ENCODE results near the gene TGIF1. TPM values are rescaled to one million over a fixed set of nuclear protein-coding genes. Genes with fewer than 3 reads are reported as not detected.

Gene TGIF1
- total RNA-seq, 1 experiment from 2014 or later, result 114 TPM

Other genes starting within 250 kb of the TGIF1 start
- under 0.01 and 0.06 TPM in 2 replicates for gene MYOM1, start 230.2 kb upstream of the TGIF1 start, total RNA-seq (2014; rRNA removed)
- gene MYL12A, start 202.4 kb upstream of the TGIF1 start, total RNA-seq (2014; rRNA removed), result 648 and 690 TPM in 2 replicates
- gene MYL12B, start 188.0 kb upstream of the TGIF1 start, total RNA-seq (2014; rRNA removed), result 378 and 399 TPM in 2 replicates